ENCODE results near the gene PCNX2. TPM values are rescaled to one million over a fixed set of nuclear protein-coding genes. Genes with fewer than 3 reads are reported as not detected.

PCNX2 gene
- total and polyA plus RNA-seq, 8 donors, result 3.0 to 34.4 (median 9.9) TPM

DNA sequence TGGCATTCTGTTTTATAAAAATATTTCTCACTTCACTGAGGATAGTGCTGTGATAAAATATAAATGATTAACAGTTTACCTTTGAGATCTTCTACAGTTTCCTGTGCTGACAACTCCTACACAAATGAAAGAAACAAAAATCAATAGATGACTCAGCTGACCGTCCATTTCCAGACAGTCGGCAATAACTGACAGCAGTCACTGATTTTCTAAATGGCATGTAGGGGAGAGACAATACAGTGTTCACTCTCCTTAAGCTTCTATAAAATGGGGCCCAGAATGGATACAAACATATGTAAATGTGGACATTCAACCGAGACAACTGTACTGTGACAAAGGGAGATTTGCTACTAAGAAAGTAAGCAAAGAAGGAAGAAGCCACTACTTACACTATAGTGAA, 34.3 kb downstream of the PCNX2 start:
- Histone ChIP-seq H3K9me3 (no peaks in the 10 kb centered on the region), H3K27ac (no peak overlapping the region), H3K4me3 (no peak overlapping the region), H3K4me1 (no peaks in the 10 kb centered on the region), H3K36me3 (peaks cover 0 to 27% (median 21%) of the 10 kb centered on the region in 4 donors), H3K27me3 (no peaks in the 10 kb centered on the region)
- 40 to 72% (median 64%) methylated on average over 3 of the region's 3 CpGs for WGBS, 5 donors
- TF ChIP-seq, protein P1, sequence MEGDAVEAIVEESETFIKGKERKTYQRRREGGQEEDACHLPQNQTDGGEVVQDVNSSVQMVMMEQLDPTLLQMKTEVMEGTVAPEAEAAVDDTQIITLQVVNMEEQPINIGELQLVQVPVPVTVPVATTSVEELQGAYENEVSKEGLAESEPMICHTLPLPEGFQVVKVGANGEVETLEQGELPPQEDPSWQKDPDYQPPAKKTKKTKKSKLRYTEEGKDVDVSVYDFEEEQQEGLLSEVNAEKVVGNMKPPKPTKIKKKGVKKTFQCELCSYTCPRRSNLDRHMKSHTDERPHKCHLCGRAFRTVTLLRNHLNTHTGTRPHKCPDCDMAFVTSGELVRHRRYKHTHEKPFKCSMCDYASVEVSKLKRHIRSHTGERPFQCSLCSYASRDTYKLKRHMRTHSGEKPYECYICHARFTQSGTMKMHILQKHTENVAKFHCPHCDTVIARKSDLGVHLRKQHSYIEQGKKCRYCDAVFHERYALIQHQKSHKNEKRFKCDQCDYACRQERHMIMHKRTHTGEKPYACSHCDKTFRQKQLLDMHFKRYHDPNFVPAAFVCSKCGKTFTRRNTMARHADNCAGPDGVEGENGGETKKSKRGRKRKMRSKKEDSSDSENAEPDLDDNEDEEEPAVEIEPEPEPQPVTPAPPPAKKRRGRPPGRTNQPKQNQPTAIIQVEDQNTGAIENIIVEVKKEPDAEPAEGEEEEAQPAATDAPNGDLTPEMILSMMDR (IDR thresholded peaks at IDR 0.05), result no peak
- no peak for TF ChIP-seq POLR2A (IDR thresholded peaks at IDR 0.05)
- TF ChIP-seq POLR2AphosphoS5 (IDR thresholded peaks at IDR 0.05), result no peak
- no peak for TF ChIP-seq EP300 (IDR thresholded peaks at IDR 0.05)
- intact Hi-C loops (cut with DNase I; ENCODE audit: low total_unique reads), result no loop called here
- DNase-seq, result no peak

DNA sequence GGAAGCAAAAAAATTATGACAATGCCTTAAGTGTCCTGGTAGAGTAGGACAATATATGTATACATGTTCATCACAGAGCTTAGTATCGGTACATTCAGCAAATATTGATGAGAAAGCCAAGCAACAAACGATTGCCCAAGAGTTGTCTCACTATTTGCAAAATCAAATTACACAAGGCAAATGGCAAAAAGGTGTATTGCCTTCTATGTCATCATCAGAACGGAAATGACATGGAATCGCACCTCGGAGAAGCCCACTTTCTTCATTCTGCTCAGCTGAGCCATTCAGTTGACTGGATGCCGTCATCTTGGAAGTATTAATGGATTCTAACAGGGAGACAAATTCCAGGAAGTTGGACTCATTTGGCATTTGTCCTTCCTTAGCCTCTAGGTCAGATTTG, 37.7 kb downstream of the PCNX2 start:
- peaks cover 0 to 6% (median 0%) of the 10 kb centered on the region in 4 donors for H3K4me1 ChIP-seq
- no peaks in the 10 kb centered on the region for H3K27me3 ChIP-seq
- H3K27ac ChIP-seq, result no peak overlapping the region
- intact Hi-C loops (cut with DNase I; ENCODE audit: low total_unique reads), result no loop called here
- H3K9me3 ChIP-seq, result no peaks in the 10 kb centered on the region
- TF ChIP-seq, protein P1 (IDR thresholded peaks at IDR 0.05), result no peak
- no peak for TF ChIP-seq EP300 (IDR thresholded peaks at IDR 0.05)
- no peak for TF ChIP-seq POLR2A (IDR thresholded peaks at IDR 0.05)
- TF ChIP-seq POLR2AphosphoS5 (IDR thresholded peaks at IDR 0.05), result no peak
- H3K4me3 ChIP-seq, result no peak overlapping the region
- peaks cover 0 to 27% (median 21%) of the 10 kb centered on the region in 4 donors for H3K36me3 ChIP-seq
- 91 to 97% (median 95%) methylated on average over 6 of the region's 6 CpGs for WGBS, 5 donors
- DNase-seq, result no peak

DNA sequence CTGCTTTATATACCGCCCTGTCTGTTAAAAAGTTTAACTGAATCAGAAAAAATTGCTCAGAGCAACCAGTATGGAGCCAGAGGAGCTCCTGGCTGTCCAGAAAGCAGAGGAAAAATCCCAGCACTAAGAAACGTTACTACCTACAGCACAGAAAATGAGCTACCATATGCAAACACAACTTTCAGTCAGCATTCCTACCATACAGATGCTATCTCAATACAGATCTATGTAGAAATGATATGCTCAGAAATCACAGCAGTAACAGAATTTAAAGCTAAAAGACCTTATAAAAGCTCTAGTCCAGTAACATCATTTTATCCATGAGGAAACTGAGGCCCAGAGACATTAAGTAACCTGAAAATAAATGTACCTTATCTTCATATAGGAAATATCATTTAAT, 38.7 kb downstream of the PCNX2 start:
- Histone ChIP-seq H3K9me3 (no peaks in the 10 kb centered on the region), H3K27ac (no peak overlapping the region), H3K4me1 (peaks cover 0 to 7% (median 3%) of the 10 kb centered on the region in 4 donors), H3K27me3 (no peaks in the 10 kb centered on the region), H3K36me3 (peaks cover 0 to 33% (median 20%) of the 10 kb centered on the region in 4 donors), H3K4me3 (no peak overlapping the region)
- intact Hi-C loops (cut with DNase I; ENCODE audit: low total_unique reads), result no loop called here
- TF ChIP-seq EP300 (IDR thresholded peaks at IDR 0.05) (no peak), POLR2AphosphoS5 (IDR thresholded peaks at IDR 0.05) (no peak), POLR2A (IDR thresholded peaks at IDR 0.05) (no peak)
- TF ChIP-seq, protein P1 (IDR thresholded peaks at IDR 0.05), result no peak
- no peak for DNase-seq
- 80 to 87% (median 81%) methylated on average over 2 of the region's 2 CpGs for WGBS, 5 donors

DNA sequence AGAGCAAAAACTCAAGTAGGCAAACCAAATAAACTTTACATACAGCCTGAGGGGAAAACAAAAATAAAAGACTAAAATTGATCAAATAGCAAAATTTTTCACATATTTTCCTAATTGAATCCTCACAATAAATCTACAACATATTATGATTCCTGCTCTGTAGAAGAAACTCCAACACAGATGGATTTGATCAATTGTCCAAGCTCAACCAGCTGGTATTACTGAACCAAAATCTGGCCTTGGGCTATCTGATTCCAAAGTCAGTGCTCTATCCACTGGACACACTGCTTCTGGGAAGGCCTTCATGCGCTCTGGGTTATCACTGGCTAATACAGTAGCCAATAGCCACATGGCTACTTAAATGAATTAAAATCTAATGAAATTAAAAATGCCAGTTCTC, 39.3 kb downstream of the PCNX2 start:
- Histone ChIP-seq H3K4me1 (peaks cover 0 to 7% (median 3%) of the 10 kb centered on the region in 4 donors), H3K27me3 (no peaks in the 10 kb centered on the region), H3K36me3 (peaks cover 0 to 33% (median 19%) of the 10 kb centered on the region in 4 donors), H3K9me3 (no peaks in the 10 kb centered on the region), H3K27ac (no peak overlapping the region), H3K4me3 (no peak overlapping the region)
- 97 to 100% (median 100%) methylated on average over 1 of the region's 1 CpG for WGBS, 5 donors
- TF ChIP-seq, protein P1 (IDR thresholded peaks at IDR 0.05), result no peak
- intact Hi-C loops (cut with DNase I; ENCODE audit: low total_unique reads), result no loop called here
- DNase-seq, result no peak

Data from stomach (tissue), 9 donors.